Tibial nerve (tissue), 4 donors: ENCODE measurements around the gene DDB1. TPM values are rescaled to one million over a fixed set of nuclear protein-coding genes. Genes with fewer than 3 reads are reported as not detected.

Experiments
- DNase-seq, 2 donors: peaks; one replicate each; pipeline ENCODE4 v3.0.0-alpha.2; 2019; ENCODE audit warnings: low spot score in 2 of 2
- H3K27ac ChIP-seq, 4 donors: fragments of 200-600 bp; sonication (generic) in 3 of 4; one replicate each; pipeline ENCODE4 v1.5.1; 2017 to 2019; ENCODE audit warnings: mild to moderate bottlenecking in 1 of 4
- H3K27me3 ChIP-seq, 2 donors: fragments of 200-600 bp; sonication (generic) in 1 of 2; one replicate each; pipeline versions ENCODE4 v1.5.1 to v1.6.0; 2017 to 2019
- H3K36me3 ChIP-seq, 3 donors: fragments of 200-600 bp; sonication (generic); one replicate each; pipeline ENCODE4 v1.5.1; 2018 to 2019
- H3K4me1 ChIP-seq, 4 donors: fragments of 200-600 bp; sonication (generic) in 3 of 4; one replicate each; pipeline ENCODE4 v1.5.1; 2017 to 2019
- H3K4me3 ChIP-seq, 4 donors: fragments of 200-600 bp; sonication (generic) in 3 of 4; one replicate each; pipeline ENCODE4 v1.5.1; 2017 to 2019; ENCODE audit warnings: mild to moderate bottlenecking in 1 of 4, moderate library complexity in 1 of 4
- H3K9me3 ChIP-seq, 4 donors: fragments of 200-600 bp; sonication (generic) in 3 of 4; one replicate each; pipeline ENCODE4 v1.5.1; 2017 to 2019
- EP300 ChIP-seq, 2 donors: sonication (generic); formaldehyde crosslinking; IDR thresholded peaks; one replicate each; pipeline ENCODE4 v1.6.1; 2017; ENCODE audit warnings: antibody characterized with exemption in 2 of 2, mild to moderate bottlenecking in 1 of 2
- POLR2A ChIP-seq, 2 donors: fragments of 450-650 bp; IDR thresholded peaks; one replicate each; pipeline ENCODE4 v1.6.1; 2017; ENCODE audit warnings: antibody characterized with exemption in 2 of 2, mild to moderate bottlenecking in 2 of 2, moderate library complexity in 2 of 2
- WGBS, 2 donors: methylation state at CpG; one replicate each; pipeline ENCODE4 v1.1.5; 2018; 5-methylcytosine and 5-hydroxymethylcytosine counted together
- total RNA-seq, 4 donors: library from RNA; depleted of rRNA; stranded (reverse); fragments of >200 nt; gene quantifications; one replicate each; pipeline ENCODE4 v1.1.0, GENCODE V29; 2016
- TF ChIP-seq, protein P1 (sequence below), 5 experiments: fragments of 200-600 bp in 3 of 5; fragments of 450-650 bp in 2 of 5; sonication (generic) in 3 of 5; IDR thresholded peaks; one replicate each; pipeline ENCODE4 v1.5.1; 2016 to 2019; ENCODE audit warnings: antibody characterized with exemption in 5 of 5, mild to moderate bottlenecking in 3 of 5, moderate library complexity in 2 of 5

Gene DDB1
- total RNA-seq, 4 donors from 2014 or later, result 100 to 138 (median 113) TPM

DNA sequence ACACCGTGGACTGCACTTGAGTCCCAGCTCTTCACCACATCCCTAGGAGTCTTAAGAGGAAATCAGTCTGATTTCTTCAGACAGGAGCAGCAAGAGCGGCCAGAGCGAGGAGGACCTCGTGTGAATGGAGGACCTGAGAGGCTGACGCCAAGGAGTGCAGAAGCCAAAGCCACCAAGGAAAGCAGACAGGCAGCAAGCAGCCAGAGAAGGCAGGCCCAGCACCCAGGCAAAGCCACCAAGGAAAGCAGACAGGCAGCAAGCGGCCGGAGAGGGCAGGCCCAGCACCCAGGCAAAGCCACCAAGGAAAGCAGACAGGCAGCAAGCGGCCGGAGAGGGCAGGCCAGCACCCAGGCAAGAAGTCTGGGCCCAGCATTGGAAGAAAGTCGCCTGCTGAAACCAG, 17.0 kb upstream of the DDB1 start:
- H3K9me3 ChIP-seq, result no peaks in the 10 kb centered on the region
- no peak for DNase-seq
- no peak overlapping the region for H3K4me3 ChIP-seq
- H3K27me3 ChIP-seq, result no peaks in the 10 kb centered on the region
- WGBS, 2 donors, result 86 to 91% methylated on average over 9 to 10 of the region's 10 CpGs
- H3K4me1 ChIP-seq, result peaks cover 0 to 7% (median 3%) of the 10 kb centered on the region in 4 donors
- no peak overlapping the region for H3K27ac ChIP-seq
- TF ChIP-seq EP300 (IDR thresholded peaks at IDR 0.05) (no peak), POLR2A (IDR thresholded peaks at IDR 0.05) (no peak)
- TF ChIP-seq, protein P1, sequence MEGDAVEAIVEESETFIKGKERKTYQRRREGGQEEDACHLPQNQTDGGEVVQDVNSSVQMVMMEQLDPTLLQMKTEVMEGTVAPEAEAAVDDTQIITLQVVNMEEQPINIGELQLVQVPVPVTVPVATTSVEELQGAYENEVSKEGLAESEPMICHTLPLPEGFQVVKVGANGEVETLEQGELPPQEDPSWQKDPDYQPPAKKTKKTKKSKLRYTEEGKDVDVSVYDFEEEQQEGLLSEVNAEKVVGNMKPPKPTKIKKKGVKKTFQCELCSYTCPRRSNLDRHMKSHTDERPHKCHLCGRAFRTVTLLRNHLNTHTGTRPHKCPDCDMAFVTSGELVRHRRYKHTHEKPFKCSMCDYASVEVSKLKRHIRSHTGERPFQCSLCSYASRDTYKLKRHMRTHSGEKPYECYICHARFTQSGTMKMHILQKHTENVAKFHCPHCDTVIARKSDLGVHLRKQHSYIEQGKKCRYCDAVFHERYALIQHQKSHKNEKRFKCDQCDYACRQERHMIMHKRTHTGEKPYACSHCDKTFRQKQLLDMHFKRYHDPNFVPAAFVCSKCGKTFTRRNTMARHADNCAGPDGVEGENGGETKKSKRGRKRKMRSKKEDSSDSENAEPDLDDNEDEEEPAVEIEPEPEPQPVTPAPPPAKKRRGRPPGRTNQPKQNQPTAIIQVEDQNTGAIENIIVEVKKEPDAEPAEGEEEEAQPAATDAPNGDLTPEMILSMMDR (IDR thresholded peaks at IDR 0.05), result no peak
- peaks cover 0 to 96% (median 8%) of the 10 kb centered on the region in 3 donors for H3K36me3 ChIP-seq

DNA sequence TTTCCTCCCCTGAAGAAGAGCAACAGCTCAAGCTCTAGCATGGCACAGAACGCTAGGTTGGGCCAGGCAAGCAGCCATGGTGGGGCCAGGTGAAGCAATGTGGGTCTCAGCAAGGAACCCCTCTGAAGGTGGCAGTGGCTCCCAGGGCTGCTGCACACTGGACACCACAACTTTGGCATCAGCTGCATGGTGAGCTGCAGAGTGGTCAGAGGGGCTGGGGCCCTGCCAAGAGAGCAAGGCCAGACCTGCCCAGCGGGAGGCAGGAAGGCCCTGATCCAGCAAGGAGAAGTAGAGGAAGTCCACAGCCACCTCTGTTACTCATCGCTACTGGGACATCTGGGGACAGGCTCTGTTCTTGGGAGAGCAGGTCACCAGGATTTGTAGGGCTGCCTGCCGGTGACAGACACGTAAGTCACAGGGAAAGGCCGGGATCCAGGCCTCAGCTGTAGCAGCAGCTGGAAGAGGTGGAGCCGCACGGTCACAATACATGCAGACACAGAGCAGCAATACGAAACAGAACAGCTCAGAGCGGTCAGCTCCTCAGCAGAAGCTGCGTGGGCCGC, 16.4 kb upstream of the DDB1 start:
- no peak for DNase-seq
- peaks cover 0 to 93% (median 8%) of the 10 kb centered on the region in 3 donors for H3K36me3 ChIP-seq
- TF ChIP-seq EP300 (IDR thresholded peaks at IDR 0.05) (no peak), POLR2A (IDR thresholded peaks at IDR 0.05) (no peak)
- TF ChIP-seq, protein P1 (IDR thresholded peaks at IDR 0.05), result no peak
- no peaks in the 10 kb centered on the region for H3K27me3 ChIP-seq
- H3K9me3 ChIP-seq, result no peaks in the 10 kb centered on the region
- no peak overlapping the region for H3K4me3 ChIP-seq
- 84 to 90% methylated on average over 12 of the region's 12 CpGs for WGBS, 2 donors
- peaks cover 0 to 6% (median under 1%) of the 10 kb centered on the region in 4 donors for H3K4me1 ChIP-seq
- H3K27ac ChIP-seq, result peak overlapping the region in 1 of 4 donors; percentile 38

DNA sequence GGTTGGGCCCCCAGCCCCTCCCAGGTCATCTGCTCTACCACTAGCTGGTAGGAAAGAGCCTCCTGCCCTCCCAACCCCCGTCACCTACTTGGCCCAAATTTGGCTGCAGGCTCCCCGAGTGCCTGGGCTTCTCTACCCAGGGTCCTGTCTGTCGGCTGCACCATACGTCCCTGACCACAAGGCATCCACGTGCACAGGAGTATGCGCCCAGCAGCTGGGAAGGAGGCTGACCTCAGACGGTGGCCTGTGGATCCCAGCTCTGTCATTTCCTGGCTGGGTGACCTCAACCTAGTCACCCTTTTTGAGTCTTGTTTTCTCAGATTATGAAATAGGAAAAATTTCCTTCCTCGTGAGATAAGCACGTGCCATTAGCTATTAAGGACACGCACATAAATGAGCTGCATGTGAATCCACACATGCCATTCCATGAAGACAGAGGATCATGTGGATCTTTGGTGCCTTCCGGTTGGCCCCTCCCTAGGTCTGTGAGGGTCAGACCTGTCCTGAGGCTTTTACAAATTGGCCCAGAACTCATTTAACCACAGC, 15.1 kb upstream of the DDB1 start:
- no peak for TF ChIP-seq POLR2A (IDR thresholded peaks at IDR 0.05)
- peak in 1 of 2 donors; percentile 64 for TF ChIP-seq EP300 (IDR thresholded peaks at IDR 0.05)
- TF ChIP-seq, protein P1 (IDR thresholded peaks at IDR 0.05), result peak in 1 of 5 experiments; percentile 11
- WGBS, 2 donors, result 61 to 70% methylated on average over 11 of the region's 11 CpGs
- DNase-seq, result no peak

DNA sequence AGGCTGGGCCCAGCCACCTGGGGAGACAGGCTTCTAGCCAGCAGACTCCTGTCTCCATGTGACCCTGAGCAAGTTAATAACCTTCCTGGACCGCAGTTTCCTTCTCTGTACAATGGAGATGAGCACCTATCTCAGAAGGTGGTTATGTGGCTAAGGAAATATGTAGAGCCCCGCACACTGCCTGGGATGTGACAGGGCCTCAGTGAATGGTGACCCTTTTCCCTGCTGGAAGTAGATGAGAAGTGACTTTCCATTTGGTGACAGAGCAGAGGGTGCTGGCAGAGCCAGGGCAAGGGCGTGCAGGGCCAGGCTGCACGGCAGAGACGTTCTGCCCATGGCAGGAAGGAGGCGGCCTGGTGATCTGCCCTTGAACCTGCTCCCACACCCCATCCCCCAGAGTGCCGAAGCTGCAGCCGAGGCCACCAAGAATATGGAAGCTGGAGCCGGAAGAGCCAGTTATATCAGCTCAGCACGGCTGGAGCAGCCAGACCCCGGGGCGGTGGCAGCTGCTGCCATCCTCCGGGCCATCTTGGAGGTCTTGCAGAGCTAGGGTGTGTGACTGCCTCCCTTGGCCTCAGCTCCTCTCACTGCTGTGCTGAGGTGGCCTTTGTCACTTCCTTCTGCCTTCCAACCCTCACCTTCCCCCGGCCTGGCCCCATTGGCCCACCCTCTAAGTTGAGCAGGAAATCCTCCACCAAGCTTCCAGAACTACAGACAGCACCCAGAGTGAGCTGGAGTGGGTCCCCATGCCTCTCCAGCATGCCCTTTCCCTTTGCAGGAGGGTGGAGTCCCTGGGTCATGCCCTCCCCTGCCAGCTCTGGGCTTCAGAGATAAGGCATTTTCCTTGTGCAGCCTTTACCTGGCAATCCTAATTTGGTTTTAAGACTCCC, 13.3 kb upstream of the DDB1 start:
- TF ChIP-seq EP300 (IDR thresholded peaks at IDR 0.05) (no peak), POLR2A (IDR thresholded peaks at IDR 0.05) (no peak)
- H3K27me3 ChIP-seq, result no peaks in the 10 kb centered on the region
- H3K9me3 ChIP-seq, result no peaks in the 10 kb centered on the region
- H3K4me1 ChIP-seq, result peaks cover 0 to 4% (median 0%) of the 10 kb centered on the region in 4 donors
- H3K4me3 ChIP-seq, result no peak overlapping the region
- WGBS, 2 donors, result 82 to 86% methylated on average over 11 to 14 of the region's 14 CpGs
- DNase-seq, result no peak
- peaks cover 0 to 94% (median 0%) of the 10 kb centered on the region in 3 donors for H3K36me3 ChIP-seq
- no peak overlapping the region for H3K27ac ChIP-seq

More for the DNA sequence above, 15.1 kb upstream of the DDB1 start:
- no peaks in the 10 kb centered on the region for H3K9me3 ChIP-seq
- no peaks in the 10 kb centered on the region for H3K27me3 ChIP-seq
- no peak overlapping the region for H3K4me3 ChIP-seq
- H3K4me1 ChIP-seq, result peaks cover 0 to 4% (median 0%) of the 10 kb centered on the region in 4 donors
- H3K36me3 ChIP-seq, result peaks cover 0 to 92% (median 4%) of the 10 kb centered on the region in 3 donors
- peak overlapping the region in 1 of 4 donors; percentile 59 for H3K27ac ChIP-seq

DNA sequence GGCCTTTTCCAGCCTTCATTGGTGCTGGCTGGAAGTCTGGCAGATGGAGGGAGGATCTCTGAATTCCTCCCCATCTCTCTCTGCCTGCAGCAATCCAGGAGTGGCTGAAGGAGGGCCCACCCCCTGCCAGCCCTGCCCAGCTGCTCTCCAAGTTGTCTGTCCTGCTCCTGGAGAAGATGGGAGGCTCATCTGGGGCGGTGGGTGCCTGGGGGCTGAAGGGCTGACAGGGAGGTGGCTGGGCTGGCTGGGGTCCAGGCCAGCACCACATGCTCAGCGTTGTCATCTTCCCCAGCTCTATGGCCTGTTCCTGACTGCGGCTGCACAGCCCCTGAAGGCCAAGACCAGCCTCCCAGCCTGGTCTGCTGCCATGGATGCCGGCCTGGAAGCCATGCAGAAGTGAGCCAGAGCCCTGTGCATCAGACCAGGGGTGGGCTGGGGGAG, 12.3 kb upstream of the DDB1 start:
- peaks cover 0 to 91% (median 0%) of the 10 kb centered on the region in 3 donors for H3K36me3 ChIP-seq
- H3K4me3 ChIP-seq, result no peak overlapping the region
- no peak for TF ChIP-seq EP300 (IDR thresholded peaks at IDR 0.05)
- TF ChIP-seq POLR2A (IDR thresholded peaks at IDR 0.05), result no peak
- TF ChIP-seq, protein P1 (IDR thresholded peaks at IDR 0.05), result no peak
- 50 to 77% methylated on average over 2 to 4 of the region's 4 CpGs for WGBS, 2 donors
- H3K4me1 ChIP-seq, result peaks cover 0 to 4% (median 0%) of the 10 kb centered on the region in 4 donors
- no peaks in the 10 kb centered on the region for H3K27me3 ChIP-seq
- H3K27ac ChIP-seq, result peak overlapping the region in 1 of 4 donors; percentile 29
- no peaks in the 10 kb centered on the region for H3K9me3 ChIP-seq
- DNase-seq, result no peak
